Daoy (cell line): ENCODE measurements around the gene SLFN13. TPM values are rescaled to one million over a fixed set of nuclear protein-coding genes. Genes with fewer than 3 reads are reported as not detected.
A peak's percentile ranks its signal among the peaks of the same experiment; 100 is the strongest.
"Not testable (repeated sequence)": the region's sequence is repeated elsewhere in the genome, so short reads cannot be mapped to it uniquely, and the experiment has no call there.

Experiments
- DNase-seq: peaks from one replicate; pipeline ENCODE4 v3.0.0-alpha.2; 2015; ENCODE audit warnings: low read depth
- total RNA-seq: library from RNA; depleted of rRNA; stranded (reverse); fragments of >200 nt; shearing (Covaris generic); gene quantifications from 2 replicates; pipeline ENCODE4 v1.2.3, GENCODE V29; 2014; rRNA removed

Gene SLFN13, protein sequence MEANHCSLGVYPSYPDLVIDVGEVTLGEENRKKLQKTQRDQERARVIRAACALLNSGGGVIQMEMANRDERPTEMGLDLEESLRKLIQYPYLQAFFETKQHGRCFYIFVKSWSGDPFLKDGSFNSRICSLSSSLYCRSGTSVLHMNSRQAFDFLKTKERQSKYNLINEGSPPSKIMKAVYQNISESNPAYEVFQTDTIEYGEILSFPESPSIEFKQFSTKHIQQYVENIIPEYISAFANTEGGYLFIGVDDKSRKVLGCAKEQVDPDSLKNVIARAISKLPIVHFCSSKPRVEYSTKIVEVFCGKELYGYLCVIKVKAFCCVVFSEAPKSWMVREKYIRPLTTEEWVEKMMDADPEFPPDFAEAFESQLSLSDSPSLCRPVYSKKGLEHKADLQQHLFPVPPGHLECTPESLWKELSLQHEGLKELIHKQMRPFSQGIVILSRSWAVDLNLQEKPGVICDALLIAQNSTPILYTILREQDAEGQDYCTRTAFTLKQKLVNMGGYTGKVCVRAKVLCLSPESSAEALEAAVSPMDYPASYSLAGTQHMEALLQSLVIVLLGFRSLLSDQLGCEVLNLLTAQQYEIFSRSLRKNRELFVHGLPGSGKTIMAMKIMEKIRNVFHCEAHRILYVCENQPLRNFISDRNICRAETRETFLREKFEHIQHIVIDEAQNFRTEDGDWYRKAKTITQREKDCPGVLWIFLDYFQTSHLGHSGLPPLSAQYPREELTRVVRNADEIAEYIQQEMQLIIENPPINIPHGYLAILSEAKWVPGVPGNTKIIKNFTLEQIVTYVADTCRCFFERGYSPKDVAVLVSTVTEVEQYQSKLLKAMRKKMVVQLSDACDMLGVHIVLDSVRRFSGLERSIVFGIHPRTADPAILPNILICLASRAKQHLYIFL
- 0.86 and 2.3 TPM in 2 replicates for total RNA-seq

DNA sequence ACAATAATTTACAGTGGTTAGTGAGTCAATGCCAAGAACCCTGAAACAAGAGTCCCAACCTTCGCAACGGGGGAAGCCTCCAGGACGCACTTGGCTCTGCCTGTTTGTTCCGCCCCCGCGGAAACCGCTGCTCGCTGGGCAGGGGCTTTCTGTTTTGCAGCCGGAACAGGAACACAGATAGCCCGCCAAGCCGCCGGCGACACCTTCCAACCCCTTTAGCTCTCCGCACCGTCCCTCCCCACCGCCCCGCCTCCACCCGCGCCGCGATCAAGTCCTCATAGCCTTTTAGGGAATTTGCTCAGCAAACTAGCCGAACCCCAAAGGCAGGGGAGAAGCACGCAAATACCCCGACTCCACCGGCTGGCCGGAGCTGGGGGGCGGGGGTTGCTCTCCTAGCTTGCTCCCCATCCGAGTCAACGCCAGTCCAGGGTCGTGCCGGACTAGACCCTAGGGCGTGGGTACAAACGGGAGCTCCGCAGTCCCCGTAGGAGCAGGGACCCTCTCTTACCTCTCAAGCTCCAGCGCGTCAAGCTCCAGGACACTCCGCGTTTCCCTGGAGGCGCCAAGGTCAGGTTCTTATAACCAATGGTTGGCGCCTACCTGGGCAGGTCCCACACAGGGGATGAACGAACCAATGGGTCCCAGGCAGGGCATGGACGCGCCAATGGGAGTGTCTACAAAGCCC lies at the start of gene SLFN13:
SLFN13 (minus strand) TSS at position 553 of the 685 bp plus-strand sequence. CDS start 3,086 bp downstream, outside the sequence.
- DNase-seq = peak; percentile 89

DNA sequence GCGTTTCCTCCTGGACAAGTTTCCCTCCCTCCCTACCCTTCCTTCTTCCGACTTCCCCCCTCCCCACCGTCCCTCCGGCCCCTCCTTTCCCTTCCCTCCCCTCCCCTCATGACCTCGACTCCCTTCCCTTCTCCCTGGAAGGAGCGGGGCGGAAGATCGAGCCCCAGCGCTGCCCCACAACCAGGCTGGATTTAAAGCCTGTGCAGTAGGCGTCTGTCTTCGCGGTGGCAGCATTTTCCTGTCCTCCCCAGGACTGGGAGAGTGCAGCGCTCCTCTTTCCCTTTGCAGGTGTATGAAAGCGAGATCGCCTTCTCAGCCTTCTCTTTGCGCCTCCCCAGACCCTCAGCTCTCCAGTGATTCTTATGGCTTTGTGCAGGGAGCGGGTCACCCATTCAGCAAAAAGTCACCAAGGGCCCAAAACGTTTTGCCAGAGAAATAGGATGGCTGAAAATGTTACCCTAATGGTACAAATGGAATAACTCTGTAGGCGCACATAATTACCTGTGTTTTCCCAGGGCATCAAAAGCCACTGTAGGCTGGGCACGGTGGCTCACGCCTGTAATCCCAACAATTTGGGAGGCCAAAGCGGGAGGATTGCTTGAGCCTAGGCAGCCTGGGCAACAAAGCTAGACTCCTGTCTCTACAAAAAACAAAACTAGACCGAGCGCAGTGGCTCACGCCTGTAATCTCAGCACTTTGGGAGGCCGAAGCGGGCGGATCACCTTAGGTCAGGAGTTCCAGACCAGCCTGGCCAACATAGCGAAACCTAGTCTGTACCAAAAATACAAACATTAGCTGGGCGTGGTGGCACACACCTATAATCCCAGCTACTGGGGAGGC lies 48.1 kb upstream of the SLFN13 start:
- no peak for DNase-seq

DNA sequence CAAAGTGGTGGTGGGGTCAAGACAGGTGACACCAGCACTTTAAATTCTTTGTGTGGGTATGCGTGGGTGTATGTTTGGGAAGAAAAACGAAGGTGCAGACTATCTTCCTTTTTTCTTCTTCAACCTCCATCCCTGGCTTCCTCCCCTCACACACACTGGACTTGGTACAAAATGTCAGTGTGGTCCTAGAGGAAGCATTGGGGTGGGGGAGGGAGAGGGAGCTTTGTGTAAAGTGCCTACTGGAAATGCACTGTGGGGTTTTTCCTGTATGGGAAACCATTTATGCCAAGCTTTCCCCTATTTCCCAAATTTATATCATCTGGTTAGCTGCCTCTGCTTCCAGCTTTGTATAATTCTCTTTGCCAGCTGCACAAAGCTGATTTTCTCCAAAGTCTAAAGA lies 44.5 kb upstream of the SLFN13 start:
- DNase-seq = no peak

DNA sequence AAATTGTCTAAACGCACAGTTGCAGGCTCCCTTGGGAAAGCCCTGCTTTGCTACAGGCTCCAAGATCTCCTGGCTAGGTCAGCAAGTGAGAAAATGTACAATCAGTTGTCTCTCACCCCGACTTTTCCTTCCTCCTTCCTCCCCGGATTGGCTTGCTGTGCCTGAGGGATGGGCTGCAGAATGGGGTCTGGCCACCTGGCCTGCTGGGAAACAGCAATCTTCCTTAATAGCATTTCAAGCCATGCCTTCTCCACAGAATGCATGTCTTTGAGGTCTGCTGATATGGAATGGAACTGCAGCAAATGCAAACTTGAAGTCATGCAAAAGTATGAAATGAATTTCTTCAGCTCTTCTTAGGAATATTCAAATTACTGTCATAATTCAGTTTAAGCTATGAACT lies 42.9 kb upstream of the SLFN13 start:
- DNase-seq = no peak

DNA sequence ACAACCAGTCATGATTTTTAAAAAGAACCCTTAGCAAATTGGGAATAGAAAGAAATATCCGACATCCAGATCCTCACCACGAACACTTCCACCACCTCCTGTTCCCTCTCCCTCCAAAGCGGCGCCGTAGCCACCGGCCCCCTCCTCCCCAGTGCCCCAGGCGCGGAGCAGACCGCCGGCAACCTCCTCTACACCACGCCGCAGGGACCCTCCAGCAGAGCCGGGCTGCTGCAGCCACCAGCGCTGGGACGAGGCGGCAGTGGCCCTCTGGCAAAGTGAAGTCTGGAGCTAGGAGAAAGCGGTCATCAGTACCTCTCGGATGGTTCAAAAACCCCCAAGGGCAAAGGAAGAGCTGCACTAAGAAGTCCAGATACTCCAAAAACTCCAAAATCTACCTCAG lies 41.4 kb upstream of the SLFN13 start:
- no peak for DNase-seq

DNA sequence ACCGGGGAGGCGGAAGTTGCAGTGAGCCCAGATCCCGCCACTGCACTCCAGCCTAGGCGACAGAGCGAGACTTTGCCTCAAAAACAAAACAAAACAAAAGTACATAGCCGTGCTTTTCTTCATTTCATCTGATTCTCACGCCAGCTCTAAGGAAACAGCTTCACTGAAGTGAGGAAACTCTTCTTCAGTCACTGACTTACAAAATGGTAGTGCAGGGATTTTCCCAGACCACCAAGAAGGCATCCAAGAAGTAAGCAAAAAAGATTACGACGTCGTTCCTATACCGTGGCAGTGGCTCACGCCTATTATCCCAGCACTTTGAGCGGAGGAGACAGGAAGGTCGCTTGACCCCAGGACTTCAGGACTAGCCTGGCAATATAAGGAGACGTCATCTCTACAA lies 40.4 kb upstream of the SLFN13 start:
- DNase-seq = no peak

DNA sequence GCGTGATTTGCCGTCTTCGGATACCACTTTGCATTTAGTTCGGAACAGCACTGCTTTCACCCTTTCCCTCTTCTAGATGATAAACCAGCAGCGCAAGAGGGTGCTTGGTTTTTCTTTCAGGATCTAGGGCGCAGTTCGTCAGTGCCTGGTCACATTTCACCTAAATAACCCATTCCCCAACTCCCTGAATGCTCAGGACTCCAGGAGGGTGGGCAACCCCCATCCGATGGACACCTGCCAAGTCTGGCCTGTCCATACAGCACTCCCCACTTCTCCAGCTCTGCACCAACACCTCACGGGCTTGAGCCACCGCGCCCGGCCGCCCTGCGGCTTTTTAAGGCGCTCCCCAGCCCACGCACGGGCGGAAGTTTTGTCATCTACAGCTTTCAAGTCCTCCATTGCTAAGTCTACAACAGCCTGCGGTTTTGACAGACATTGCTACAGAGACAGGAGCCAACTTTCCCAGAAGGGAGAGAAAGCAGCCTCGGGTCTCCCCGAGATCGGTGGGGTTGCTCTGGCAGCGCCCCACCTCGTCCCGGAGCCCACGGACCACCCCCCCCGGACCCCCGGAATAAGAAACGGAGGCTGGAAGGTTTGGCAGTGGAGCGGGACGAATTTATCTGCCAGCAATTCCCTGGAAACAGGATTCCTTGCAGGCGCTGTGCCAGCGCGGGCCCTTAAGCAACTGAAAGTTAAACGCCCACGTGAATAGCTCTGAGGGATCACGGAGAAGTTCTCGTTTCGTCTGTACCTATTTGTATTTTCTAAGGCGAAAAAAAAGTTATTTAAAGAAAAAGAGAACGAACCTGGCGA lies 38.6 kb upstream of the SLFN13 start:
- peak; percentile 75 for DNase-seq

DNA sequence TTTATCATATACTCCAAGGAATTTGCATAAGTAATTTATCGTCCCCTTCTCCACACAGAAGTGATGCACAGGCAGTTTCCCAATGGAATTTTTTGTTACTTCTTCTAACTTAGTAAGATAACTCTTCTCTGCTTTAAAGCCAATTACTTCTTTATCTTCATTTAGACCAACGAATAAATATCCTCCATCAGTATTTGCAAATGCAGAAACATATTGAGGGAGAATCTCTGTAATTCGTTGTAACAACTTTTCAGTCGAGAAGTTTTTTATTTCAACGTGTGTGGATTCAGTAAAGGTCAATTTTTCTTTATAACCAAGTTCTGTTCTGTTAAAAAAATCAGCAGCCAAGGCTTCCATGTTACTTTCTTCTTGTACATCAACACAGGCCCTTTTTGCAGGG lies 30.7 kb upstream of the SLFN13 start:
- DNase-seq = no peak

DNA sequence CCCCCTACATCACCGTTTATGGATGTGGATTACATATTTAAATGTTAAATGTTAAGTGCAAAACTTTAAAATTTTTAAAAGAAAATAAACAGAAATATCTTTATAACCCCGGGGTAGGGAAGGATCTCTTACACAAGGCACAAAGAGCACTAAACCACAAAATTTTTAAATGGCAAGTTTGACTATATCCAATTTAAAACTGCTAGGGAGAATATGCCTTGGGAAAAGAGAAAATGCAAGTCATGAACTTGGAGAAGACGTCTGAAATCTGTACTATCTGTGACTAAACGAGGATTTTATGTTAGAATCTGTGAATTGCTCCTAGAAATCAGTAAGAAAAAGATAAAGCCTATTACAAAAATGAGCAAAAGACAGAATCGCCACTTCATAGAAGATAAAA lies 28.7 kb upstream of the SLFN13 start:
- no peak for DNase-seq

DNA sequence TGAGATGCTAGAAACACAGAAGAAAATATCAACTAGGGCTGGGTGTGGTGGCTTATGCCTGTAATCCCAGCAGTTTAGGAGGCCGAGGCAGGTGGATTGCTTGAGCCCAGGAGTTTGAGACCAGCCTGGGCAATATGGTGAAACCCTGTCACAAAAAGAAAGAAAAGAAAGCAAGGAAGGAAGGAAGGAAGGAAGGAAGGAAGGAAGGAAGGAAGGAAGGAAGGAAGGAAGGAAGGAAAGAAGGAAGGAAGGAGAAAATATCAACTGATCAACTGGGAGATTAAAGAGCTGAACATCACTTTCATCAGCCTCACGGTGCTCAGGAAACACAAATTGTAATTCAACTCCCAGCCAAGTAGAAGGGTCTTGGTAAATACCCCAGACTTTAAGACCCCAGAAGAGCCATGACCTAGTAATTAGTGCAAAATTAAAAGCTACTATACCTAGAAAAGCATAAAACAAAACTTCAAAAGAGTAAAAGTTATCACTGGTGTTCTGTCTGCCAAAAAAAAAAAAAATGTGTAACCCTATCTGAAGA lies 27.8 kb upstream of the SLFN13 start:
- no peak for DNase-seq

DNA sequence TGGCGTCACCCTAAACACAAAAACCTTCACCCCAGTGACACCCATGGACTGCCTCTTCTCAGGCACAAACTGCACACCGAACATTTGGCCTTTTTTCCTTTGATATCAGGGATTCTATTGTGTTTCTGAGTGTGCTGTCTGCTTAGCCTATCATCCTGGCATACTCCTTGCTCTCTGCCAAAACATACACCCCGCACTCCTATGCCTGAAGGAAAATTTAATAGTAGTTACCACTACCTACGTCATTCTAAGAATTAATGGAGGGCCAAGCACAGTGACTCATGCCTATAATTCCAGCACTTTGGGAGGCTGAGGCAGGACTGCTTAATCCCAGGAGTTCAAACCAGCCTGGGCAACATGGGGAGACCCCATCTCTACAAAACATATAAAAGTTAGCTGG lies 19.9 kb upstream of the SLFN13 start:
- DNase-seq = no peak

DNA sequence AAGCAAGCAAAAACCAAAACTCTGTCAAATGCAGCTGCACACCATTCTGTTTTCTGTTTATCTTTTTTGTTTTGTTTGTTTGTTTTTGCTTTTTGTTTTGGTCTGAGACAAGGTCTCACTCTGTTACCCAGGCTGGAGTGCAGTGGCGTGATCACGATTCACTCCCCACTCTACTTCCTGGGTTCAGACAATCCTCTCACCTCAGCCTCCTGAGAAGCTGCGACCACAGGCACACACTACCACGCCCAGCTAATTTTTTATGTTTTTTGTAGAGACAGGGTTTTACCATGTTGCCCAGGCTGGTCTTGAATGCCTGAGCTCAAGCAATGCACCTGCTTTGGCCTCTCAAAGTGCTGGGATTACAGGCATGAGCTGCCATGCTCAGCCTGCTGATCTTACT lies 19.3 kb upstream of the SLFN13 start:
- no peak for DNase-seq

DNA sequence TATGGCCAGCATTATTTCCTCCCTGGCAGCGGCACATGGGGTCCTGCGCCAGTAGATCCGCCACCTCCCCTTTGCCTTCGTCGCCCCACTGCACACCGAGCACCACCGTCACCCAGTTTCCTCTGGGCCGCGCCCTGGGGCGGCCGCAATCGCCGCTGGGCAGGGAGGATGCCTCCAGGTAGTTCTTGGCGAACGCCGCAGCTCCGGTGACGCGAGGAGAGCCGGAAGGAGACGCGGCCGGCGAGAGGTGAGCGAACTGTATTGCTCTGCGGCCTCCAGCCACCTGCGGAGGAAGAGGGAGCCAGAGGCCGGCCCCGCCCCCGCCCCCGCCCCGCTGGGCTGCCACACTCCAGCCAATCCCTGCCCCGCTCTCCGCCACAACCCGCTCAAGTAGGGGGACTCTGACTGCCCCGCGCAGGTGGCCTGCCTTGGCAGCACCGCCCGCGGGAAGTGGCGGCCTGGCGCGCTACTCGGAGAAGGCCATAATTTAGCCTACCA lies 11.8 kb upstream of the SLFN13 start:
- DNase-seq = peak; percentile 42

DNA sequence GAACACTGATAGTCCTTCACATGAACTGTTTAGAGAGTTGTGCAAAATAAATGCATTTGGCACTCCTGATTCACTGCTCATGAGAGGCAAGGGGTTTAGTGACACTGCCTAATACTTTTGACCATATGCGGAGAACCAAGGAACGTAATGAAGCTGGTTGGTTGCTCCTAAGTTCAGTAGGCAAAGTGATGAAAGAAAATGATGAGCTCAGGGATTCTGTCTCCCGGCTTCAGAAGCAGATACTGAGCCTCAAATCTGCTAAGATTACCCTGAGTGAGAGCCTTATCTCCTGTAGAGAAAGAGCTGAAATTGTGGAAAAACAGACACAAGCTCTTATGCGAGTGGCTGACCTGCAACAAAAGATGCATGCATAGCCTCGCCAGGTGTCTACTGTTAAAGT lies 5.5 kb upstream of the SLFN13 start:
- not testable (repeated sequence) for DNase-seq

DNA sequence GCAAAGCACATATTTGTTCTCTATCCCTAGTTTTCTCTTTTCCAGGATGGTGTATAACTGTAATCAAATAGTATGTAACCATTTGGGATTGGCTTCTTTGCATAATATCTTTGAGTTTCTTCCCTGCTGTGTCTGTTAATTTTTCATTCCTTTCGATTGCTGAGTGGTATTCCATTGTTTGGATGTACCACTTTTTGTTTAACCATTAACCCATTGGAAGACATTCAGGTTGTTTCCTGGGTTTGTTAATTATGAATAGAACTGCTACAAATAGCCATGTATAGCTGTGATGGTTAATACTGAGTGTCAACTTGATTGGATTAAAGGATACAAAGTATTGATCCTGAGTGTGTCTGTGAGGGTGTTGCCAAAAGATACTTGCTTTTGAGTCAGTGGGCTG lies 4.6 kb upstream of the SLFN13 start:
- no peak for DNase-seq

DNA sequence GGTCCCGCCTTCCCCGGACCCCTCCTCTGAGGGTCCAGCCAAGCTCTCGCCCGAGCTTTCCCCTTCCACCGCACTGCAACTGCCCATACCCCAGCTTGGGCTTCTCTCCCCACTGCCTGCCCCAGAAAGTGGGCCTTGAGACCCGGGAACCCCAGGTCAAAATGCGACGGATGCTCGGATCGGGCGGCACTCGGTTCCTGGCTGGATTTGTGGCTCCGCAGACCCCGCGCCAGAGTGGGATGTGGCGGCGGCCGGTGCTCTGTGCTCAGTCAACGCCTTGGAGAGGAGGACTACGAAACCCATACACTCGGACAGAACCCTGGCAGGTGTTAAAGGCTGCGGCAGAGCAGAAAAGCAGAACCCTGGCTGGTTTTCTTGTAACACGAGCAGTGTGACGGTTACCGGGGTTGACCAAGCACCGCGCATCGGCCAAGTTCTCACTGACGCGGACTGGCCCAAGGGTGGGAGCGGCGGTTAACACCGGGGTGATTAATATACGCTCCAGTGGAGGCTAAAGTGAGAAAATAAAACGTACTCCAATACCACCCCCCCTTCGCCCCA lies 885 bp upstream of the SLFN13 start:
- no peak for DNase-seq

DNA sequence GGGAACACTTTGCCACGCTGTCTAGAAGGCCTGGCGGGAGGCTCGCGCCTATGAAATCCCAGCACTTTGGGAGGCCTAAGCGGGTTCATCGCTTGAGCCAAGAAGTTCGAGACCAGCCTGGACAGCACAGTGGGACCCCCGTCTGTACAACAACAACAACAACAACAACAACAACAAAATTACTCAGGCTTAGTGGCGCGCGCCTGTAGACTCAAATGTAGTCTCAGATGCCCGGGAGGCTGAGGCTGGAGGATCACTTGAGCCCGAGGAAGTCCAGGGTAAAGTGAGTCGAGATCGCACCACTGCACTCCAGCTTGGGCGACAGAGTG lies 297 bp upstream of the SLFN13 start:
- no peak for DNase-seq

DNA sequence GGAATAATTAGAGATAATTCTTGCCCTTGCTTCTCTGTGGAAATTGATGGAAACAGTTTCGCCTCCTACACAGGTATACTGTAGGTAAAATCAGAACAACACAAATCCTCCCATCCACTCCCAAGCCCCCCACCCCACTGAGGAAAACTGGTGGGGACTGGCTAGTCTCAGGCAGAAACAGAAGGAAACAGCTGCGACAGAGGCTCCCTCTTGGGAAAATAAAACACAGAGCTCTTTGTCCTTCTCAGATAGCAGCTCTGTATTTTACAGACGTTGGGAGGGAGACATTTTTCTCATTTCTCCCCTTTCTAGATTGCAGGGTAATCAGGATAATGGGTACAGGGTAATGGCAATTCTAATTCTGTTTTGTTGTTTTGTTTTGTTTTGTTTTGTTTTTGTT lies 1.1 kb downstream of the SLFN13 start:
- no peak for DNase-seq

DNA sequence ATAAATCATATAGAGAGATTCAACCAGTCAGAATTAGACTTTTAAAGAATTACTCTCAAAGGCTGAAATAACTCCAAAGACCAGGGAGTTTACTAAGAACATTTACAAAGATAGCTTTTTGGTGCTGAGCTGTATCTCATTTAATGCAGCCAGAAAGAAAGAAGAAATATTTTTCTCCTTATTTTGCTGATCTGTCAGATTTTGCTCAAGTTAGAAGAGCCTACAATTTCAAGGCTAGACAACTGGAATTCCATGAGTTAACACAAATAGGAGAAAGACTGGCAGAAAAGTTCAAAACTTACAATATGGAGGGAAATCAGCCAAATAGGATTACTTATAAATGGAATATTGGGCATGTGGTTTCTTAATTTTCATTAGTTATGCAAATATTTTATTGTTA lies 10.1 kb downstream of the SLFN13 start:
- no peak for DNase-seq
